HL-60 (cell line): ENCODE results near the gene ATRNL1.

Experiments
- DNase-seq, 2 experiments: peaks; one replicate each; pipeline ENCODE4 v3.0.0-alpha.2; 2010 to 2020; ENCODE audit warnings: low read depth in 1 of 2, low spot score in 1 of 2
- H3K27ac ChIP-seq: fragments of 250-450 bp; sonication (Bioruptor Pico); replicated peaks from 2 replicates; pipeline ENCODE4 v1.5.1; 2020; ENCODE audit warnings: mild to moderate bottlenecking, moderate library complexity
- H3K27me3 ChIP-seq: fragments of 250-450 bp; sonication (Bioruptor Pico); 2 replicates; pipeline ENCODE4 v1.5.1; 2021; ENCODE audit warnings: mild to moderate bottlenecking, moderate library complexity; ENCODE audit not compliant: insufficient read depth, poor library complexity, severe bottlenecking
- H3K4me3 ChIP-seq: replicated peaks from 2 replicates; pipeline ENCODE4 v1.5.1; 2011; ENCODE audit warnings: mild to moderate bottlenecking, control low read depth, low read length; ENCODE audit not compliant: insufficient read depth
- CTCF ChIP-seq: IDR thresholded peaks from one replicate; pipeline ENCODE4 v1.5.1; 2011; ENCODE audit warnings: low read length, control low read depth, inconsistent platforms; ENCODE audit not compliant: insufficient read depth
- GABPA ChIP-seq: IDR thresholded peaks from 2 replicates; pipeline ENCODE4 v1.6.1; 2012; ENCODE audit warnings: low read depth
- POLR2AphosphoS5 ChIP-seq: IDR thresholded peaks from 2 replicates; pipeline ENCODE4 v1.6.1; 2012; ENCODE audit warnings: low read depth
- REST ChIP-seq: IDR thresholded peaks from 2 replicates; pipeline ENCODE4 v1.6.1; 2012; ENCODE audit warnings: low read depth; ENCODE audit not compliant: insufficient replicate concordance
- SPI1 ChIP-seq: IDR thresholded peaks from 2 replicates; pipeline ENCODE4 v1.6.1; 2012; ENCODE audit warnings: low read depth, mild to moderate bottlenecking, borderline replicate concordance

Gene ATRNL1

GRCh38 chr10:115772606-115773005 lies 679.4 kb downstream of the ATRNL1 start:
- TF ChIP-seq CTCF, result no peak
- no peak for TF ChIP-seq SPI1
- no peak for TF ChIP-seq REST
- no peak for TF ChIP-seq GABPA
- no peak for TF ChIP-seq POLR2AphosphoS5
- Histone ChIP-seq H3K27ac (no peak overlapping the region), H3K4me3 (no peak overlapping the region), H3K27me3 (no peaks in the 10 kb centered on the region)
- no peak for DNase-seq

- H3K27ac ChIP-seq, result no peak overlapping the region
- H3K4me3 ChIP-seq, result no peak overlapping the region
- TF ChIP-seq POLR2AphosphoS5 (no peak), GABPA (no peak), SPI1 (no peak), REST (no peak), CTCF (no peak)
- no peaks in the 10 kb centered on the region for H3K27me3 ChIP-seq
- DNase-seq, result no peak
Measured at GRCh38 chr10:115773832-115774231, 680.7 kb downstream of the ATRNL1 start.

GRCh38 chr10:115774721-115775120 lies 681.6 kb downstream of the ATRNL1 start:
- H3K27ac ChIP-seq, result no peak overlapping the region
- H3K4me3 ChIP-seq, result no peak overlapping the region
- TF ChIP-seq REST, result no peak
- no peak for TF ChIP-seq GABPA
- no peak for TF ChIP-seq CTCF
- TF ChIP-seq POLR2AphosphoS5, result no peak
- no peak for TF ChIP-seq SPI1
- no peak for DNase-seq
- no peaks in the 10 kb centered on the region for H3K27me3 ChIP-seq
